Measurements from ENCODE around the gene TCP11.

The TCP11 gene

GRCh38 chr6:35092362-35093117, 48.6 kb downstream of the TCP11 start:
- no peak for DNase-seq (ENCODE audit: low spot score)

DNA sequence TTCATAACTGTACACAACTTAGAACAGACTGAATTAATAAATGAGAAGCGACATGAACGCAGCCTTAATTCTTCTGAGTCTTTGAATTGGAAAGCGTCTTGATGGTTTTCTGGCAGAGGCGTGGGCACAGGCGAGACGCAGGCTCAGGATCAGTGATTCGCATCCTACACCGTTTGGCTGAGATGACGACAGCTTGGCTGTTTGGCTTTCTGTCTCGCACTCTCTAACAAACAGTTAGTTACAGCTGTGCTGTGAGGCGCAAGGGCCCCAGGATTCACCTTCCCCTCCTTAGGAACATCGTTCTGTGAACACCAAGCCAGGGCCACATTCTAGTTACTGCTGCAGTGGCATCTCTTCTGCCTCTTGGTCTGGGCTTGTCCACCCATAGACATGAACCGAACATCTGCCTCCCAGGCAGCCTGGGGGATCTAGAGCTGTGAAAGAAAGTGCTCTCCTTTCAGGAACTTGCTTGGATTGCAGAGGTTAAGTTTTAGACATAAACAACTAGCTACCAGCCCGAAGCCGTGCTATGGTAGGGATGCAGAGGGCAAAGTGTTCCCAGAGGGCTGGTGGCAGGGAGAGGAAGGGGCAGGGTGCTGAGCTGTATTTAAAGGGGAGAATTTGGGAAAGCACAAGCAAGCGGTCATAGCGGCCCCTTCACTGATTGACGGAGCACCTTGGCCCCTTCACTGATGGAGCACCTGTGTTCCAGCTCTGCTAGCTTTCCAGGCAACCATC, 49.6 kb downstream of the TCP11 start:
- no peak for DNase-seq (ENCODE audit: low spot score)

DNA sequence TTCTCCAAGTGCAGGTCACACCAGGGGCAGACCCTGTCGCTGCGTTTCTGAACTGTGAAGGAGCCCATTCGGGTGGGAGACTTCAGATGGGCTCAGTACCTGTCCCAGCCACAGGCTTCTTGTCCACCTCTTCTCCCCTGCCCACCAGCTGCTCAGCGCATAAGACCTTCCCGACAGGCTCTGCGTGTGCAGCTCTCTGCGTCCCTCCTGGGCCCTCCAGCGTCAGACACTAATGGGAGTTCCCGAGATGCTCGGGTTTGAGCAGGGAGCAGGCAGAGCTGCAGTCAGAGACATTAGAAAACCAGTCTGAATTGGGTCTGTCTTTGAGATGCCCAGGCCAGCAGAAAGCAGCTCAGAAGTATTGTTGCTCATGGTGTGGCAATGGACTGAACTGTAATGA, 50.4 kb downstream of the TCP11 start:
- no peak for DNase-seq (ENCODE audit: low spot score)

- no peak for DNase-seq (ENCODE audit: low spot score)
Measured at GRCh38 chr6:35089935-35090505, 51.1 kb downstream of the TCP11 start.

DNA sequence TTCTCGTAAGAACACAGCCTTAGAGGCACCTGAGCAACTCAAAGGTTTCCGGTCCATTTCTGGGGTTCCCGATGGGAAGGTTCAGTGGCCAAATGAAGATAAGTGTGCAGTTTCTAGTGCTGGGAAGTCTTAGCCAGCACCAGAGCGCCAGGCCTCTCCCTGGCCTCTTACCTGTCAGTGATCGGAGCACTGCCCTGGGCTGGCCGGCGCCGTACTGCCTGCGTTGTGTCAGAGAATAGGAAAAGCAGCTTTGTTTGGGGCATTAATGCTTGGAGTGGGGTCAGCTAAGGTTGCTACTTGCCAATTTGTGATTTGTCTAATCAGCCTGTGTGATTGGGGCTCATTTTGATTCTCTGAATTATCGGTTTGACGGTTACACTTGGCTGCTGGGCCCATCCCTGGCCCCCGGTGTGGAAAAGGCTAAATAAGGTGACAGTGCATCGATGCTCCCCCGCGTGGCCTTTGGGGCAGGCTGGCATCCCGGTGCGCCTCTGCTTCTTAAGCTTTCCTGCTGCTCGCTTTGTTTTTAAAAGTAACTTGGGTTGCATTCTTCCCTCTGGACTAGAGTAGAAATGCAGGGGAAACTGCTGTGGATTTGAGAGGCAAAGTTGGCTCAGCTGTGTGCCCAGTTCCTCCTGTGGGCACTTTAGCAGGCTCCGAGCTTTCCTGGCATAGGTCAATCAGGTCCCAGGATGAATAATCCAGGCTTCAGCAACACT, 51.8 kb downstream of the TCP11 start:
- no peak for DNase-seq (ENCODE audit: low spot score)

- DNase-seq (ENCODE audit: low spot score) = no peak
Measured at GRCh38 chr6:35088281-35089215, 52.6 kb downstream of the TCP11 start.

GRCh38 chr6:35087361-35088280, 53.5 kb downstream of the TCP11 start:
- no peak for DNase-seq (ENCODE audit: low spot score)

DNA sequence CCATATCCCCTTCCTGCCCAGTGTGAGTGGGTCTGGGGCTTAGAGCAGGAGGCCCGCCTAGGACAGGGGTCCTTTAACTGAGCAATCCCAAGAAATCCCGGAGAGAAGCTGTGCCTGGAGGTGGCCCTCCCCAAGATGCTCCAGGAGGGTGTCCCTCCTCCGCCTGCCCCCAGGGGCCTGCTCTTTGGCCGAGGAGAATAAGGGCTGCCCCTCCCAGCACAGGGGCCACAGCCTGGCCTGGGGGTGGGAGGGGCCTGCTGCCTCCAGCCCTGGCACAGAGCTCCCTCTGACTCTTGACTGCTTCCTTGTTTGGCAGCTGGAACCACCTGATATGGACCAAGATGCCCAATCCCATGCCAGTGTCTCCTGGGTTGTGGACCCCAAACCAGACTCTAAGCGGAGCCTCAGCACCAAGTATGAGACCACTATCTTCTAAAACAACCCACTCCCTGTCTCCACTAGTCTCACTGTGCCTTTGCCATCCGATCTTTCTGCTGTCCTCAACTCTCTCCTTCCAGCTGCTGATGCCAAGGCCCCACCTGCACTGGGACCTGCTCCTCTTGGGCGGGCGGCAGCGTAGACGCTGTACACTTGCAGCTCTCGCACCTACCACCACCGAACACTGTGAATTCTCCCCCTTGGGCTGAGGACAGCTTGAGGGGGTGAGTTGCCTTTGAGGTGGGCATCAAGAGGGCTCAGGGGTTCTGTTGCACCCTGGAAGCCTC, 54.3 kb downstream of the TCP11 start:
- no peak for DNase-seq (ENCODE audit: low spot score)

DNA sequence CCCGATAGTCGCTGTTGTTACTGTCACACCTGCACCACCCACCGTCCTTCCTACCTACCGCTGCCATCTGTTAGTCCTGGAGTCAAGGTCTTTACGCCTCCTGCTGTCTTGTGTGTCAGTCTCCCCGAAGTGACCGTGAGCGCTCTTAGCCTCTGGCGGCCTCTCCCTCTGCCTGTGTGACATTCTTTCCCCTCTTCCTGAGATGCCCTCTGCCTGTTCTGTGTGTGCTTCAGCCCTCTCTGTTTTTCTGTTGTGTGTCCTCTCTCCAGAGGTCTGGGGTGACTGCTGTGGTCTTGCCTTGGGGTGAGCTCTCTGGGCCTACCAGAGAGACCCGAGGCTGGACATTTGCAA, 54.9 kb downstream of the TCP11 start:
- no peak for DNase-seq (ENCODE audit: low spot score)

- no peak for DNase-seq (ENCODE audit: low spot score)
Measured at GRCh38 chr6:35085359-35086281, 55.5 kb downstream of the TCP11 start.

GRCh38 chr6:35084511-35085203, 56.5 kb downstream of the TCP11 start:
- no peak for DNase-seq (ENCODE audit: low spot score)

DNA sequence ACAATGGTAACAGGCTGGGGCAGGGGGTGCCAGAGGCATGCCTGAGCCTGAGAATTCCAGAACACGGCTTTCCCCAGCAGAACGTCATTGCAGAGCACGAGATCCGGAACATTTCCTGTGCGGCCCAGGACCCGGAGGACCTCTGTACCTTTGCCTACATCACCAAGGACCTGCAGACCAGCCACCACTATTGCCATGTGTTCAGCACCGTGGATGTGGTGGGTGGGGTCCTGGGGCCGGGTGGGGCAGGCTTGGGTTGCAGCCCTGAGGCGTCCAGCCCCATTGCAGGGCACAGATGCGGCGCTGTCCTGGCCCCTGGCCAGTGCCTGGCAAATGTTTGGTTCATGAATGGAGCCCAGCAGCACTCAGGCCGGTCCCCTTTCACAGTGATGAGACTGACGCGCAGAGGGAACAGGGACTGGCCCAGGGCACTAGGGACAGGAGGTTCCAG, 57.1 kb downstream of the TCP11 start:
- no peak for DNase-seq (ENCODE audit: low spot score)

DNA sequence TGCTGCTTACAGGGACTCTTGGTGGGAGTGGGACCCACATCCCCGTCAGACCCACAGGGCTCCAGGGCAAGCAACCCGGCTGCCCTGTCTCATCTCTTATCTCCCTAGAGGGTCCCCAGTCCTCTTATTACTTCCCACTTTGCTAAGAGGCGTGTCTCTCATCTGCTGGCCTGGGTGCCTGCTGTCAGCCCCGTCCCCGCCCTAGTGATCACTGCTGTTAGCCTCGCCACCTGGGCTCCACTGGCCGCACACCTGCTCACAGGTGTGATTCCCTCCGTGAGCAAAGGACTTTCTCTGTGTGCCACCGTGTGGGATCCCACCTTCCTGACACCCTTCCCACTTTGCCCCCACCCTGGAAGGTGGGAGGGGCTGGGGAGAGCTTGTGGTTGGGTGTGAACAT, 57.6 kb downstream of the TCP11 start:
- DNase-seq (ENCODE audit: low spot score) = no peak

DNA sequence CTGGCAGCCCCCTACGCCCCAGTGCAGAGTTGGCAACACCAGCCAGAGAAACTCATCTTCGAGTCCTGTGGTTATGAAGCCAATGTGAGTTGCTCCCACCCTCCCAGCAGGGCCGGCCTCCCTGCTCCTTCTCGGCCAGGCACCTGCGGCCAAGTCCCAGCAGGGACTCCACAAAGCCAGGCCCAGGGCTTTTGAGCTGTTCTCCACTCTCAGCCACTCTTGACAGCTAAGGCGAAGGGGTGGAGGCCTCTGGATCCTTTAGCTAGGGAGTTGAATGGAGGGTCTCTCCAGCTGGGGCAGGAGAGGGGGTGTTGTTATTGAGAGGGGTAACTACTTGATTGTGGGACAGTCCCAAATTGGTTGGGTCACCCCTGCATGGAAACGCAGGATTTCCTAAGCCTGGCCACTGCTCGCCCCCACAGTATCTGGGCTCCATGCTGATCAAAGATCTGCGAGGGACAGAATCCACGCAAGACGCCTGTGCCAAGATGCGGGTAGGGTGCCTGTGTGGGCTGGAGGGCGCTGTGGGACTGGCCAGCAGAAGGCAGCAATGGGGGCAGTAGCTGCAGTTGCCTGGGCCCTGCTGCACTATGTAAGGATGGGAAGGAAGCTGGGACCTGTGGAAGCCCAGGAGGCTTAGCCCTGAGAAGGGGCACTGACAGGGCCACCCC, 58.3 kb downstream of the TCP11 start:
- no peak for DNase-seq (ENCODE audit: low spot score)

- no peak for DNase-seq (ENCODE audit: low spot score)
Measured at GRCh38 chr6:35082046-35082732, 59.0 kb downstream of the TCP11 start.

DNA sequence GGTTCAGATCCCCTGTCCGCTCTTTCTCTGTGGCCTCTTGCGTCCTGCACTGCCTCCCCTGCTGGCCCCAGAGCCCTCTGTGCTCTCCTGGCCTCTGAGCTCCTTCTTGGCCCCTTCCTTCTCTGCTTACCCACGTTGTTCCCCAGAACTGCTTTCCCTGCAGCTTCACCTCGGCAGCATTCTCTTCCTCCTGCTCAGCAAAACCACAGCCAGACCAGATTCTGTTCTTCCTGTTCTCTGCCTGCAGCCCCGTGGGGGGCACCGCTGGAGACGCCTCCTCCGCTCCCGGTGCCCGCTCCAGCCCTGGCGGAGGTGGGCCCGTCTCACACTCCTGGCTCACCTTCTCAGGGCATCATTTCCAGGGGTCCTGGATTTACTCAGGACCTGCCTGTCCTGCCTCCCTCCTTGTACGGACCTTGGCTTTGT, 59.7 kb downstream of the TCP11 start:
- DNase-seq (ENCODE audit: low spot score) = no peak

All from pons (tissue), 1 donor.